UCSD-AML1 (cell line): Measurements from ENCODE around the gene RAB7B.

Experiments used
- DNase-seq: peaks from one replicate; lab custom pipeline; 2025; ENCODE audit not compliant: unreplicated experiment; lab: John Stamatoyannopoulos, UW

Gene RAB7B

DNA sequence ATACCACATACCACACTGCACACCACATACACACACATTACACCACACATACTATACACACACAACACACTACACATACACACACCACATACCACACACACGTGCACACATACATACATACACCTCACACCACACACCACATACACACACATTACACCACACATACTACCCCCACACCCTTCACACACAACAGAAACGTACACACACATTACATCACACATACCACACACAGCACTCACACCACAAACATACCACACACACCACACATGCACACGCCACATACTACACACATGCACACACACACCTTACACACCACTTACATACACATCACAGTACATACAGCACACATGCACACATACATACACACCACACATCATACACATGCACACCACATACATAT, 28.5 kb downstream of the RAB7B start:
- DNase-seq, result no peak

- DNase-seq, result no peak
These were observed 29.6 kb downstream of the RAB7B start for GRCh38 chr1:205973377-205974232.

GRCh38 chr1:205972491-205973168, 30.6 kb downstream of the RAB7B start:
- DNase-seq, result no peak

GRCh38 chr1:205972081-205972480, 31.1 kb downstream of the RAB7B start:
- DNase-seq, result no peak

- DNase-seq, result no peak
These were observed 32.1 kb downstream of the RAB7B start for GRCh38 chr1:205971082-205971481.

DNA sequence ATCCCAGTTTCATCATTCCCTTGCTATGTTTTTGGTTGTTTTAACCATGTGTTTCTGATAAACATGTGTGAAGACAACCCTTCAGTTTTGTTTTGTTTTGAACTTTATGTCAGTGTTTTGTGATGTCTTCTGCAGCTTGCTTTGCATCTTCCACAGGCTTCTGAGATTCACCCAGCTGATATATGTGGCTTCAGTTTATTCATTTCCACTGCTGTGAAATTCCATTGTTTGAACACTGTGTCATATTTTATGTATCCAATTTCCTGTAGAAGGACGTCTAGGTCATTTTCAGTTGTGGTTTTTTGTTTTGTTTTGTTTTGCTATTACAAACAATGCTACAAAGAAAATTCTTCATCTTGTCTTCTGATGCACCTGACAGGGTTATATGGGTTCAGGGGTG, 32.7 kb downstream of the RAB7B start:
- DNase-seq, result no peak

DNA sequence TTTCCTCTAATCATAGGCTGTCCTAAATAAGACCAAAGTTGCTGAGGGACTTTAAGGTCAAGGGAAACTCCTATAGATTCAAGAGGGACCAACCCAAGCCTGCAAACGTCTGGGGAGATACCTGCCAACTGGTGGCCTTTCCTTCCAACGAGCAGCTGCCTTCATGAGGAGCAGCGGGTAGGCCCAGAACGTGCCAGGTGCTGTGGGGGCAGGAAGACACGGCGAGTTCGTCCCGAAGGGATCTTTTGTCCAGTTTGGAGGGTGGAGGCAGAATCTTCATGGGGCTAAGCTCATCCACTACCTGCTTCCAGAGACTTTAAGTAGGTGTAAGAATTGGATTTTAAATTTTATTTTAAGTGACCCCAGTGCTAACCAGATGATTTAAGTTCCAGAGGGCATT, 34.0 kb downstream of the RAB7B start:
- no peak for DNase-seq

GRCh38 chr1:205967554-205968335, 35.5 kb downstream of the RAB7B start:
- DNase-seq, result no peak

- no peak for DNase-seq
These were observed 37.9 kb downstream of the RAB7B start for GRCh38 chr1:205965036-205965884.

- DNase-seq, result no peak
These were observed 39.6 kb downstream of the RAB7B start for GRCh38 chr1:205963352-205964155.

DNA sequence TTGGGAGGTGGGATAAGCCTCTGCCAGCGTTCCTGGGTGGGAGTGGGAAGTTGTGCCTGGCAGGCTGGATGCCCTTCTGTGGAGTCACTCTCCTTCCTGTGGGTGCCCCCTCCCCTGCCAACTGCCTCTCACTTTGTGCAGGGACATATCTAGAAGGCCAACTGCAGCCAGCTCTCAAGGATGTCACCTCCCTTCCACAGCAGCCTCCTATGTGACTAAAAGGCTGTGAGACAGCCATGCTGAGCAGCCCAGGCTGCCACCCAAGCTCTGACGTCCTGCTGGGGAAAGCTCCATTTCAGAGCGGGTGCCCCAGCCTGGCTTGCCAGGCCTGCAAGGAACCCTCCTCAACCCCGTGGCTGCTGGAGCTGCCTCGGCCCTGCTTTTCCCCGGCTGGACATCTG, 40.4 kb downstream of the RAB7B start:
- DNase-seq, result no peak

- peak; percentile 32 for DNase-seq
These were observed 41.0 kb downstream of the RAB7B start for GRCh38 chr1:205961991-205962820.

DNA sequence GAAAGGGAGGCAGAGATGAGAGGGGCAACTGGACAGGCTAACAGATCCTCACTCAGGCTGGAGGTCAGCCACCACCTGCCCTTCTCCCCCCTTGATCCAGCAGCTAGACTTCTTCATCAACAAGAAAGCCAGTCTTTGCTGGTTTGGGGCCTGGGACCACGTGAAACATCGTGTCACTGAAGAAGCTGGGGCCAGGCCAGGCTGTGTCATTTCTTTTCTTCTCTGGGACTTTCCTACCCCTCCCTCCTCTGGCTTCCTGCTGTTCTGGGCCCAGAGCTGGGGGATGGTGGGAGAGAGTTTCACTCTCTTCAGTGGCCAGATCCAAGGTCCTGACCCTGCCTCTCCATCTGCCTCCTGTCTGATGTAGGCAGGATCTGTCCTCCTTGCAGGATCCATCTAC, 41.8 kb downstream of the RAB7B start:
- DNase-seq, result peak; percentile 49

DNA sequence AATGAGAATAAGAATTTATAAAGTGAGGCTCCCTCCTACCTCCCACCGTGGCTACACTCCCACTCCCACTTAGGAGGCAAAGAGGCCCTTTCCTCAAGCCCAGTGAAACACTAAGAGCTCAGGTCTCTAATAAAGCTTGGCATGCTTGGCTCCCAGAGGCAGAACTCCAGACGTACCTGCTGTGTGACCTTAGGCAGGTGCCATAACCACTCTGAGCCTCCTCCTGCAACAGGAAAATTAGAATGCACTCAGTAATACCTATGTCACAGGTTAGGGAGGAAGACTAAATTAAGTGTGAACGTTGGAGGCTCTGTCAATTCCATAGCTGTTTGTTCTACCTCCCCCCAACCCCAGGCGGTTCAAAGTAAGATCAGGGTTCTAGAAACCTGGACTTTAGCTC, 43.4 kb downstream of the RAB7B start:
- no peak for DNase-seq

DNA sequence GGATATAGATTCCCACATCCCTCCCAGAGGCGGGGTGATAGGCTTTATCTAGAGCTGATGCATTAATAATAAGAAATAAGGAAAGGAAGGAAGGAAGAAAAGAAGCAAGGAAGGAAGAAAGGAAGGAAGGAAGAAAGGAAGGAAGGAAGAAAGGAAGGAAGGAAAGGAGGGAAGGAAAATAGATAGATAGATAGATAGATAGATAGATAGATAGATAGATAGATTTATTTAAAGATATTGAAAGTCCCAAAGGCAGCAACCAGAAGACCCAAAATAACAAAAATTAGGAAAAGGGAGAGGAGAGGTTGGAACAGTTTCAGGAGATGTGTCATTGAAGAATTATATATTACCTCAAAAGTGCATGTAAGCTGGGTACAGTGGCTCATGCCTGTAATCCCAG, 47.7 kb downstream of the RAB7B start:
- DNase-seq, result no peak

DNA sequence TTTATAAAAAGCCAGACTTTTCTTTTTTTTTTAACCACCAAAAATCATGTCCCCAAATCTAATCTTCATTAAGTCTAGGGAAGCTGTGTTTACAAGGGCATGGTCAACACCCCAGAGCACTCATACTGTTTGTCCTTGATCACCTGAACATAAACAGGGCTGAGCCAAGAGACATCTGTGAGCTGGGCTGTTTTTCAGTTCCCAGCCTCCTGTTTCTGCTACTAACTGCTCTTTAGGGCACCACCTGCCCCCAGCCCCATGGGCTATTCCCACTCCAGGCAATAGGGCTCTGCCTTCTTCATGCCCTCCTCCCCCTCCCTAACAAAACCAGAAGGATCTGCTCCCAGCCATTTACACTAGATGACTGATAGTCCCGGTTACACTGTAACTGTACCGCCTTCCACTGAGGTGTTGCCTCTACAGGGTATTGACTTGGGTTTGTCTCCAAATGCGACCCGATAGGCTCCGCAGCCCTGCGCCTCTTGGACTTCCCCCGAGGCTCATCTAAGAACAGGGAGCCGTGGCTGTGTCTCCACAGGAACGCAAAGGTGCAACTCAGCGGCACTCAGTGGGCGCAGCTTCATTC, 48.3 kb downstream of the RAB7B start:
- no peak for DNase-seq

DNA sequence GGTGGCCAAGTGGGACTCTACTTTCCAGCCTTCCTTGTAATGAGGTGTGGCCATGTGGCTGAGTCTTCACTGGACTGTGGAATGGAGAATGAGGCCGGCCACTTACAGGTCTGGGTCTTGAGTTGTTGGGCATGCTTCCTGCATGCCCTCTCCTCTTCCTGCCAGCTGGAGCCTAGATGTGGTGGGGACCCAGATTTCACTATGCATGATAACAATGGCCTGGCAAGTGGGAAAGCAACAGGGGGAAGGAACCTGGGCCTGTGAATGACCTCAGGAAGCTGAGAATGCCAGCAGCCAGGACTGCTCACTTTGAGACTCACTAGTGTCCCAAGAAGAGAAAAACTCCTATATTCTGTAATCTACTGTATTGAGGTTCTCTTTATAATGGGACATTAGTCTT, 51.4 kb downstream of the RAB7B start:
- no peak for DNase-seq

DNA sequence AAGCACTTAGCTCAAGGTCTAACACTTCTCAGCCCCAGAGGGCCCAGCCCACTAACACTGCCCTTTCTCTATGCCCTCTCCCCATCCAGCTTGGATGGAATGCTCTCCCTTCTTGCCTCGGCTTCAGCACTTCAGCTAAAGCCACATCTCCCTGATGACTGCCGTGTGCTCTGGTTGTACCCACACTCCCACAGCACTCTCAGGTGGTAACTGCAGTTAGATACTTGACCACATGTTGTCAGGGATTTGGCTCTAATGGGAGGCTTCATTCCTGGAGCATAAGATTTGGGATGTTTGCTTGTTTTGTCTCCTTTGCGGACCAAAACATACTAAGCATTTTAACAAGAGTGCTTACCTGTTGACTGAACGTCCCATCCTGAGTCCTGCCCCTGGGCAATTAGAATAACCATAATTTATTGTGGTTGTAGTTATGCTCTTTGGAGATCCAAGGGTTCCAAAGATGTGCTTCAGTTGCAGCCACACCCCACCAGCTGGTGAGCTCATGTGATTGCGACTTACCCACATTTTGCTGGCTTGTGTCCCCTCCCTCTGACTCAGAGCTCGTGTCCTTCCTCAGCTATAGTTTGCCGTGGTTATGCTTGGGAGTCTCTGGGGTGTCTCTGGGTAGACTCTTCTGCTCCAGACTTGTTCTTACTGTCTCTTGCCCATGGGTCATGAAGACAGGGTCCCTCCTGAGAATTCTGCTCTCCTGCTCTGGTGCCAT, 52.2 kb downstream of the RAB7B start:
- DNase-seq, result no peak
